ENCODE results near the gene SF3B3.
A peak's percentile ranks its signal among the peaks of the same experiment; 100 is the strongest.

Gene SF3B3

GRCh38 chr16:70523743-70524398 lies at the start of gene SF3B3:
TSS of gene SF3B3 (plus strand) at chr16:70523816. CDS start at chr16:70526657, 2,841 bp downstream.
- peak; percentile 84 for DNase-seq (ENCODE audit: low spot score)

- no peak for DNase-seq (ENCODE audit: low spot score)
Measured at GRCh38 chr16:70474320-70475053, 49.1 kb upstream of the SF3B3 start.

GRCh38 chr16:70475054-70475871 lies 48.4 kb upstream of the SF3B3 start:
- no peak for DNase-seq (ENCODE audit: low spot score)

- DNase-seq (ENCODE audit: low spot score): no peak
Measured at GRCh38 chr16:70476272-70477020, 47.2 kb upstream of the SF3B3 start.

- no peak for DNase-seq (ENCODE audit: low spot score)
Measured at GRCh38 chr16:70478169-70478568, 45.4 kb upstream of the SF3B3 start.

- no peak for DNase-seq (ENCODE audit: low spot score)
Measured at GRCh38 chr16:70478912-70479341, 44.7 kb upstream of the SF3B3 start.

- DNase-seq (ENCODE audit: low spot score): no peak
Measured at GRCh38 chr16:70480127-70481105, 43.2 kb upstream of the SF3B3 start.

- DNase-seq (ENCODE audit: low spot score): no peak
Measured at GRCh38 chr16:70481929-70482536, 41.6 kb upstream of the SF3B3 start.

GRCh38 chr16:70482624-70483023 lies 41.0 kb upstream of the SF3B3 start:
- DNase-seq (ENCODE audit: low spot score): no peak

- peak; percentile 87 for DNase-seq (ENCODE audit: low spot score)
Measured at GRCh38 chr16:70483426-70483825, 40.2 kb upstream of the SF3B3 start.

GRCh38 chr16:70484867-70485266 lies 38.7 kb upstream of the SF3B3 start:
- DNase-seq (ENCODE audit: low spot score): no peak

- no peak for DNase-seq (ENCODE audit: low spot score)
Measured at GRCh38 chr16:70490261-70490660, 33.4 kb upstream of the SF3B3 start.

- no peak for DNase-seq (ENCODE audit: low spot score)
Measured at GRCh38 chr16:70493802-70494201, 29.8 kb upstream of the SF3B3 start.

- DNase-seq (ENCODE audit: low spot score): no peak
Measured at GRCh38 chr16:70494202-70494770, 29.3 kb upstream of the SF3B3 start.

- no peak for DNase-seq (ENCODE audit: low spot score)
Measured at GRCh38 chr16:70494777-70495176, 28.8 kb upstream of the SF3B3 start.

- DNase-seq (ENCODE audit: low spot score): no peak
Measured at GRCh38 chr16:70495425-70496182, 28.0 kb upstream of the SF3B3 start.

GRCh38 chr16:70496513-70496912 lies 27.1 kb upstream of the SF3B3 start:
- no peak for DNase-seq (ENCODE audit: low spot score)

GRCh38 chr16:70508752-70509151 lies 14.9 kb upstream of the SF3B3 start:
- peak; percentile 67 for DNase-seq (ENCODE audit: low spot score)

- no peak for DNase-seq (ENCODE audit: low spot score)
Measured at GRCh38 chr16:70510216-70510615, 13.4 kb upstream of the SF3B3 start.

Data from NAMALWA (cell line).